Fibroblast of lung (primary cell): ENCODE measurements around the gene PRPSAP2.

ENCODE experiments used
- CTCF ChIP-seq, 2 donors: IDR thresholded peaks in 1 of 2; conservative IDR thresholded peaks in 1 of 2; 1 replicate in 1 of 2; 2 replicates in 1 of 2; pipeline ENCODE4 v1.5.1; 2011 to 2012; ENCODE audit warnings: low read length in 2 of 2, control low read depth in 1 of 2, inconsistent platforms in 1 of 2, low read depth in 1 of 2, mild to moderate bottlenecking in 1 of 2
- EZH2 ChIP-seq: IDR thresholded peaks from 2 replicates; pipeline ENCODE4 v1.5.1; 2012; ENCODE audit warnings: low read length, control low read depth, mild to moderate bottlenecking; ENCODE audit errors: missing control alignments

GRCh38 chr17:18978655-18979054 lies 120.7 kb downstream of the PRPSAP2 start:
- TF ChIP-seq CTCF (conservative IDR thresholded peaks at IDR 0.05 in 1 of 2, IDR thresholded peaks at IDR 0.05 in 1 of 2; ENCODE audit: low read depth in 1 of 2, low read length in 2 of 2) (no peak), EZH2 (no peak)
